Kidney epithelial cell (primary cell): Measurements from ENCODE around the gene CREB5. TPM values are rescaled to one million over a fixed set of nuclear protein-coding genes. Genes with fewer than 3 reads are reported as not detected.

Experiments
- DNase-seq: peaks from one replicate; pipeline ENCODE4 v3.0.0-alpha.2; 2010; ENCODE audit warnings: low read depth
- H3K27me3 ChIP-seq: 2 replicates; pipeline ENCODE4 v1.6.0; 2011; ENCODE audit warnings: low read length; ENCODE audit not compliant: control insufficient read depth, insufficient read depth
- H3K36me3 ChIP-seq: 2 replicates; pipeline ENCODE4 v1.5.1; 2011; ENCODE audit warnings: low read length; ENCODE audit not compliant: control insufficient read depth, insufficient read depth
- H3K4me3 ChIP-seq: 2 replicates; pipeline ENCODE4 v1.5.1; 2011; ENCODE audit warnings: low read depth, mild to moderate bottlenecking, control low read depth, low read length
- CTCF ChIP-seq: IDR thresholded peaks from 2 replicates; pipeline ENCODE4 v1.5.1; 2011; ENCODE audit warnings: mild to moderate bottlenecking, moderate library complexity, low read length, control low read depth, inconsistent platforms; ENCODE audit not compliant: insufficient read depth, poor library complexity, severe bottlenecking
- total RNA-seq: library from RNA; depleted of rRNA; stranded (reverse); fragments of >200 nt; gene quantifications from 2 replicates; pipeline ENCODE4 v1.2.3, GENCODE V29; 2015

The CREB5 gene
- total RNA-seq, 1 donor from 2014 or later: 27.9 TPM

- no peak for TF ChIP-seq CTCF
- H3K27me3 ChIP-seq: peaks cover 2% of the 10 kb centered on the region
- no peak for DNase-seq
- H3K36me3 ChIP-seq: no peaks in the 10 kb centered on the region
- no peak overlapping the region for H3K4me3 ChIP-seq
These were observed 28.3 kb upstream of the CREB5 start for GRCh38 chr7:28383975-28384374.

- Histone ChIP-seq H3K27me3 (no peaks in the 10 kb centered on the region), H3K36me3 (no peaks in the 10 kb centered on the region), H3K4me3 (peak overlapping the region; percentile 40)
- no peak for DNase-seq
- peak; percentile 59 for TF ChIP-seq CTCF
These were observed 22.6 kb upstream of the CREB5 start for GRCh38 chr7:28389504-28390395.

- Histone ChIP-seq H3K27me3 (no peaks in the 10 kb centered on the region), H3K4me3 (no peak overlapping the region), H3K36me3 (no peaks in the 10 kb centered on the region)
- DNase-seq: no peak
- TF ChIP-seq CTCF: no peak
These were observed 21.9 kb upstream of the CREB5 start for GRCh38 chr7:28390426-28390825.

- DNase-seq: no peak
- no peak overlapping the region for H3K4me3 ChIP-seq
- H3K27me3 ChIP-seq: no peaks in the 10 kb centered on the region
- no peaks in the 10 kb centered on the region for H3K36me3 ChIP-seq
- no peak for TF ChIP-seq CTCF
These were observed 20.0 kb upstream of the CREB5 start for GRCh38 chr7:28392289-28392688.

GRCh38 chr7:28395404-28395803 lies 16.9 kb upstream of the CREB5 start:
- no peak for DNase-seq

More at GRCh38 chr7:28395404-28395803, 16.9 kb upstream of the CREB5 start:
- no peaks in the 10 kb centered on the region for H3K36me3 ChIP-seq
- no peaks in the 10 kb centered on the region for H3K27me3 ChIP-seq
- H3K4me3 ChIP-seq: no peak overlapping the region
- no peak for TF ChIP-seq CTCF
